HG03103 (cell line): ENCODE measurements around the gene PBX3.

Experiments used
- ATAC-seq: cut with Tn5 transposase; IDR thresholded peaks from one replicate; pipeline ENCODE4 v1.9.1; 2021; ENCODE audit warnings: low read depth; ENCODE audit not compliant: unreplicated experiment

PBX3 gene

GRCh38 chr9:125854553-125855275, 107.5 kb downstream of the PBX3 start:
- ATAC-seq: no peak

DNA sequence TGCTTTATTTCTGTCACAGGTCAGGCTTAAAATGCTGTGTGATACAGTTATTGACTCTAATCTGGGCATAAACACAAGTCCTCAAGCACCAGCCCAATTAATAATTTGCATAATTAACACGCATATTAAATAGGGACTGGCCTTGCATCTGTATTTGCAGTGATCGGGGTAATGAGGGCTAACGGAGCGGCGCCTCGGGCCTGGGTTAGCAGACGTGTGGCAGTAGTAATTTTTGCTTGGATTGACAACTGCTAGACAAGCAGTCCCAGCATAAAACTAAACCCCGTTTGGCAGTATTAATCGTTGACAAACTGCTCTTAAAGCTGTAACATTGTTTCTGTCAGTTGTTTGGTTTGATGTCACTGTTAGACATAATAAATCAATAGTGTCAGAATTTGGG, 109.2 kb downstream of the PBX3 start:
- no peak for ATAC-seq

- ATAC-seq: no peak
These were observed 114.4 kb downstream of the PBX3 start for GRCh38 chr9:125861405-125862058.

DNA sequence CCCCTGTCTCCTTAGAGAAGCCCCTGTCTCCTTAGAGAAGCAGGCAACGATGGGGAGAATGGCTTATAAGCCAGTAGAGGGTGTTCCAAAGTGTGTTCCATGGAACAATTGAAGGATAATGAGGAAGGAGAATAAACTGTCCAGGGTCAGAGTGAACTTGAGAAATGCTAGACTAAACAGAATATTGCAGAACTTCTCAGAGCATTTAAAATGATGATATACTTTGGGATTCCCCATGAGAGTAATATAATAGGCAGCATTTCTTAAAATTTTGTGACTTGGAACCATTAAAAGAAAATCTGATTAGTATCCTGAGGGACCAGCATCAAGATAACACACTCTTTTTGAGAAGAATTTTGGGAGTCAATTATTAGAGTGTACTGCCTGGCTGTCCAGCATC, 116.8 kb downstream of the PBX3 start:
- ATAC-seq: no peak

DNA sequence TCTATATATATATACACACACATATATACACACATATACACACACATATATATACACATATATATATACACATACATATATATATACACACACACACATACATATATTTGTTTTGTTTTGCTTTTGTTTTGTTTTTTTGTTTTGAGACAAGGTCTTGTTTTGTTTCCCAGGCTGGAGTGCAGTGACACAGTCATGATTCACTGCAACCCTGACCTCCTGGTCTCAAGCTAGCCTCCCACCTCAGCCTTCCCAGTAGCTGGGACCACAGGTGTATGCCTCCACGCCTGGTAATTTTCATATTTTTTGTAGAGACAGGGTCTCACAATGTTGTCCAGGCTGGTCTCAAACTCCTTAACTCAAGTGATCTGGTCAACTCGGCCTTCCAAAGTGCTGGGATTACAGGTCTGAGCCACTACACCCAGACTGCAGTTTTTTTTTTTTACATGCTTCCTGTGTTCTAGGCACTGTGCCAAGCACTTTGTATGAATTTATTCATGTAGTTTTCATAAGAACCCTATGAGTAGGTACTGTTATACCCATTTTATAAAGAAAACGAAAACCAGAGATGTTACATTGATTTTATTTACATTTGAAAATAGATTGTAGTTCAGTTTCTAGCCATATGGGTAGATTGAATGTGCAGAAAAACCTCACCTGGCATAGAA, 120.7 kb downstream of the PBX3 start:
- no peak for ATAC-seq

DNA sequence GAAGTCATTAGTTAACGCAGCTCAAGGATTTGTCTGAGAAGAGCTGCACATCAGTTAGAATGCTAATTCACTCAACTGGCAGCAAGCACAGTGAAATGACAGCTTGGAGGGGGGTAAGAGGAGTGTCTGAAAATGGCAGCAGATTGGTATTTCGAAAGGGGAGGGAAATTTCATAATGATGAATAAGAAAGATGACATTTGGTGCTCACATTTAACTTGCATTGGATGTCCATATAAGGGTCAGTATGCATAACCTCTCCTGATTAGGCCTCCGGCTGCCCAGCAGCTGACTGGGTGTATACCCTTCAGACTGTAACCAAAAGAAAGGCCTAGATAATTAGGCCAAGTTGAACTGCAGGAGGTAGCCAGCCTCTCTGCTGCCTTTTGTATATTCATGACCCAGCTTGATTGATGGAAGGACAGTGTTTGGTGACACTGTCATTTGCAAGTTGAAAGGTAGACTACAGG, 131.0 kb downstream of the PBX3 start:
- ATAC-seq: no peak

DNA sequence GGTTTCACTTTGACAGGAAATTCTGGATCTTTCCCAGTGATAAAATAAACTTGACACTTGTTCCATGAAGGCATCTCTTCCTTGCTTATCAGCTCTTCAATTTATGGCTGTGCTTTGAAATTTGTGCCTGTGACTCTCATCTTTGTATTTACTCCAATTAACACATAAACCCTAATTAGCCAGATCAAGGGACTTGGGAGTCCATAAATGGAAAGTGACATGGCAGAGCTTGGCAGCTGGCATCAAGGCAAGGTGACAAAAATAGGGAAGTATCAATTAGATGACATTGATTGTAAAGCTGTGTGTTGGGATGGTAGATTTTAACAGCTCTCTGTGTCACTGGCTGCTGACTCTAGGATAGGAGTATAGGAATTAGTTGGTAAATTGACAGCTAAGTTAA, 133.9 kb downstream of the PBX3 start:
- no peak for ATAC-seq

- no peak for ATAC-seq
These were observed 136.5 kb downstream of the PBX3 start for GRCh38 chr9:125883565-125884217.

GRCh38 chr9:125884218-125884595, 137.0 kb downstream of the PBX3 start:
- ATAC-seq: no peak

- no peak for ATAC-seq
These were observed 138.3 kb downstream of the PBX3 start for GRCh38 chr9:125885405-125886034.

- no peak for ATAC-seq
These were observed 139.2 kb downstream of the PBX3 start for GRCh38 chr9:125886365-125886764.

- ATAC-seq: no peak
These were observed 140.0 kb downstream of the PBX3 start for GRCh38 chr9:125887172-125887571.

DNA sequence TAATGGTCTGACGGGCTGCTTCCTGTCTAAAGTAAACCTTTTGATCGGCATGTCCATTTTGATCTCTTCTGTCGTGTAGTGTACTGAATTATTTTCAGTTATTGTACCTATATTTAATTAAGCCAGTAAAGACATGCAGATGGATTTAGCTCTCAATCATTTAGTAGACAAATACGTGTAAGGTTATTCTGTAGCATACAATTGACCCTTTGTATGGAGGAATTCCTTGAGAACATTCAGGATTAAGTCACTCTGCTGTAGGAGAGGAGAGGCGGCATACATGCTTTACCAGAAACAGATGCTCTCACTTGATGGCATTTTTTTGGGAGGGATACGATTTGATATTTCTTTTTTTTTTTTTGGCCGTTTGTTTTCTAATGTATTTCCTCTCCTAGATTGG, 141.0 kb downstream of the PBX3 start:
- ATAC-seq: no peak

DNA sequence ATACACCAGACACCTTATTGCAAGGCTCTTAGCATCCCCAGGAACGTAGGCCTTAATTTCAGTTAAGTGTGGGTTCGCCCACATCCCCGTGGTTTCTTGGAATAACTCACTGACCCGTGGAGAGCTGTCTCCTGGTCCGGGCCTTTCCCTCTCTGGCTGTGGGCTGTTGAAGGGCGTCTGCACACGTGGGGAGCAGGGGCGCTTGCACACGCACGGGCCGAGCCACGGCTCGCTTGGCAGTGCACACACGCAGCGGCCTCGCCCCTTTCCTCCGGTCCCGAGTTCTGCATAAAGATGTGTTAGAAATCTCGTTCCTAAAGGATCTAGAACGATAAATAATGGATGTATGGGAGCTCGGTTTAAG, 141.9 kb downstream of the PBX3 start:
- ATAC-seq: no peak

GRCh38 chr9:125889476-125890419, 142.6 kb downstream of the PBX3 start:
- ATAC-seq: no peak

- ATAC-seq: no peak
These were observed 143.7 kb downstream of the PBX3 start for GRCh38 chr9:125890826-125891225.

DNA sequence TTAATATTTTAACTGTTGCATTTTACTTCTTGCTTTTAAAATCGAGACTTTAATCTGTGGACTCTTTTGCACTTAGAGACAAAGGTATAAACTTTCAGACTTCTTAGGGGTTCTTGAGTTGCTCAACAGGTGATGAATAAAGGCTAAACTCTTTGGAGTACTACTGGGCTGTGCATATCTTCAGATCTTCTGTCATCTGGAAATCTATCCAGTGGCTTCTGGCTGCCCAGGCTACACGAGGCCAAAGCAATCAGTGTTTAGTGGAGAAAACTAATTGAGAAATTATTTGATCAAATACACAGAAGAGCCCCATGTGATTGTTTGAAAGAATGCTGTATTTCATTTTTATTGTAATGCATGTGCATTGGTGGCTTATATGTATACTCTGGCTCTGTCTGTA, 146.1 kb downstream of the PBX3 start:
- no peak for ATAC-seq

DNA sequence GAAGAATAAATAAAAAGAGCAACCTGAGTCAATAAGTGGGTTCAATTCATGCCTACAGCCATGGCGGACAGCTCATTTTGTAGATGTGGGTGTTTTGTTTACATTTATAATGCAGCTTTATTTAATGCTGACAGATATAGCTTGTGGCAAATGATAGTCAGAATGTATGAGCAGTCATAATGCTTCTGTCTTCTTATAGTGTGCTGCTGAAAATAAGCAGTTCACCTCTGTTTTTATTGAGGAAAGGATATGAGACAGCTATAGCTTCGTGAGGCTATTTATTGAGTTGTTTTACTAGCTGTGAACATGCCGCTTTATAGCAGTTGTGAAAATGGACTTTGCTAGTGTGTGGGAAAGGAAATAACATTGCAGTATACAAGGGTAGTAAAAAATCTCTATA, 147.4 kb downstream of the PBX3 start:
- ATAC-seq: no peak

DNA sequence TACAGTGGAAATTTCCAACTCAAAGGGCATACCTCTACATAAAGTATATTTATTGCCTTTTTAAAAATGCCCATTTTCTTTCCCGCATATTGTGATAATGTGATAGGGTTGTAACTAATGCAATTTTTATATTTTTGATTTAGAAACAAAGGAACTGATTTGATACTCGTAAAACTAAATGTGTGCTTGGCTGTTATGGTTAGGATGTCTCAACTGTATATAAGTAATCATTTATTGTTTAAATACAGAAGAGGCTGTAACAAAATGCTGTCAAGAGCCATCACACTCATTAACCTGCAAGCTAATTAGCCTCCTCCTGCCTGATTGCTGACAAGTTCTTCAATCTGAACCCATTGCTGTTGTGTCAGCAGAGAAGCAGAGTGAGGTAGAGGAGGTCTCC, 149.2 kb downstream of the PBX3 start:
- ATAC-seq: no peak

GRCh38 chr9:125896964-125897363, 149.8 kb downstream of the PBX3 start:
- ATAC-seq: no peak
